Ovary (tissue), 3 donors: ENCODE results near the gene HIVEP3.

Experiments
- CTCF ChIP-seq, 3 donors: fragments of 450-650 bp in 2 of 3; fragments of 200-600 bp in 1 of 3; IDR thresholded peaks; one replicate each; pipeline versions ENCODE4 v1.5.1 to v1.8.0; 2016 to 2022; ENCODE audit warnings: antibody characterized with exemption in 3 of 3, mild to moderate bottlenecking in 1 of 3
- EP300 ChIP-seq: sonication (generic); formaldehyde crosslinking; IDR thresholded peaks from one replicate; pipeline ENCODE4 v1.6.1; 2017; ENCODE audit warnings: antibody characterized with exemption
- POLR2A ChIP-seq: fragments of 450-650 bp; IDR thresholded peaks from one replicate; pipeline ENCODE4 v1.6.1; 2017; ENCODE audit warnings: antibody characterized with exemption, mild to moderate bottlenecking, moderate library complexity
- donor health status: DM: no; HTN: no; CAD: no.

DNA sequence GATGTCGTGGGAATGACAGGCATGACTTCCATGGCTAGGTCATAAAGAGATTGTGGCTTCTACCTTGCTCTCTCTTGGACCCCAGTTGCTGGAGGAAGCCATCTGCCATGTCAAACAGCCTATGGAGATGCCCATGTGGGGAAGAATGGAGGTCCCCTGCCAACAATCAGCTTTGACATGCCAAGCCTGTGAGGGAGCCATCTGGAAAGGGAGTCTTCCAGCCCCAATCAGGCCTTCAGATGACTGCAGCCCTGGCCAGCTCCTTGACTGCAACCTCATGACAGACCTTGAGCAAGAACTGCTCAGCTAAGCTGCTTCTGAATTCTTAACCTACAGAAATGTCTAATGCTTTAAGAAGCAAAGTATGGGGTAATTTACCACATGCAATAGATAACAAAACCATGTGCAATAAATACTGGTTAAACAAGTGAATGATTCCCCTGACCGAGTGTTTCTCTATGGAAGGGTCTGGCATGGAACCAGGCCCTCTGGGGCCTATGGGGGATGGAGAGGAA, 187.1 kb downstream of the HIVEP3 start:
- no peak for TF ChIP-seq CTCF (IDR thresholded peaks at IDR 0.05)
- TF ChIP-seq POLR2A = no peak
- no peak for TF ChIP-seq EP300
